Mucosa of rectum (tissue), 2 donors: ENCODE results near the gene REELD1.

Experiments
- H3K27ac ChIP-seq, 2 donors: one replicate each; pipeline ENCODE4 v1.7.0; 2013; ENCODE audit warnings: inconsistent platforms in 2 of 2, low read depth in 2 of 2, low read length in 2 of 2
- H3K27me3 ChIP-seq, 2 donors: one replicate each; pipeline ENCODE4 v1.7.0; 2013; ENCODE audit warnings: low read length in 2 of 2; ENCODE audit not compliant: control insufficient read depth in 2 of 2, insufficient read depth in 2 of 2
- H3K36me3 ChIP-seq, 2 donors: one replicate each; pipeline ENCODE4 v1.7.0; 2013; ENCODE audit warnings: low read length in 2 of 2; ENCODE audit not compliant: control insufficient read depth in 2 of 2, insufficient read depth in 2 of 2
- H3K4me1 ChIP-seq, 2 donors: one replicate each; pipeline ENCODE4 v1.7.0; 2013; ENCODE audit warnings: low read length in 2 of 2, mild to moderate bottlenecking in 1 of 2; ENCODE audit not compliant: control insufficient read depth in 2 of 2, insufficient read depth in 2 of 2
- H3K4me3 ChIP-seq, 2 donors: one replicate each; pipeline ENCODE4 v1.7.0; 2013; ENCODE audit warnings: low read length in 2 of 2
- H3K9ac ChIP-seq, 2 donors: one replicate each; pipeline ENCODE4 v1.7.0; 2013; ENCODE audit warnings: low read length in 2 of 2, low read depth in 1 of 2, mild to moderate bottlenecking in 1 of 2
- H3K9me3 ChIP-seq, 2 donors: one replicate each; pipeline ENCODE4 v1.7.0; 2013; ENCODE audit warnings: low read length in 2 of 2; ENCODE audit not compliant: control insufficient read depth in 2 of 2
- donor health status: healthy.
- donor health status: Normal muscosa, but diverticular disease.

Gene REELD1

GRCh38 chr4:146186041-146186440 is 28.3 kb upstream of the REELD1 start:
- Histone ChIP-seq H3K36me3 (peaks cover 34 to 42% of the 10 kb centered on the region in 2 donors), H3K9me3 (no peaks in the 10 kb centered on the region)

GRCh38 chr4:146186596-146186995 is 27.7 kb upstream of the REELD1 start:
- H3K9ac ChIP-seq = no peak overlapping the region
- no peaks in the 10 kb centered on the region for H3K4me1 ChIP-seq
- no peak overlapping the region for H3K27ac ChIP-seq
- no peaks in the 10 kb centered on the region for H3K9me3 ChIP-seq
- H3K36me3 ChIP-seq = peaks cover 34 to 42% of the 10 kb centered on the region in 2 donors
- no peak overlapping the region for H3K4me3 ChIP-seq
- no peaks in the 10 kb centered on the region for H3K27me3 ChIP-seq

More at GRCh38 chr4:146186041-146186440, 28.3 kb upstream of the REELD1 start:
- Histone ChIP-seq H3K9ac (no peak overlapping the region), H3K27me3 (no peaks in the 10 kb centered on the region), H3K4me3 (no peak overlapping the region), H3K27ac (no peak overlapping the region), H3K4me1 (no peaks in the 10 kb centered on the region)

- Histone ChIP-seq H3K9me3 (no peaks in the 10 kb centered on the region), H3K36me3 (peaks cover 29 to 39% of the 10 kb centered on the region in 2 donors), H3K27ac (no peak overlapping the region), H3K9ac (no peak overlapping the region), H3K4me1 (no peaks in the 10 kb centered on the region), H3K4me3 (no peak overlapping the region), H3K27me3 (no peaks in the 10 kb centered on the region)
Measured at GRCh38 chr4:146190456-146190855, 23.9 kb upstream of the REELD1 start.

GRCh38 chr4:146191766-146192458 is 22.4 kb upstream of the REELD1 start:
- Histone ChIP-seq H3K9ac (no peak overlapping the region), H3K27me3 (no peaks in the 10 kb centered on the region), H3K4me1 (no peaks in the 10 kb centered on the region), H3K36me3 (peaks cover 25 to 38% of the 10 kb centered on the region in 2 donors), H3K4me3 (no peak overlapping the region), H3K27ac (no peak overlapping the region), H3K9me3 (no peaks in the 10 kb centered on the region)

GRCh38 chr4:146193628-146194027 is 20.7 kb upstream of the REELD1 start:
- Histone ChIP-seq H3K4me3 (no peak overlapping the region), H3K27ac (no peak overlapping the region), H3K27me3 (no peaks in the 10 kb centered on the region), H3K36me3 (peaks cover 12 to 28% of the 10 kb centered on the region in 2 donors), H3K9me3 (no peaks in the 10 kb centered on the region), H3K9ac (no peak overlapping the region), H3K4me1 (no peaks in the 10 kb centered on the region)

- Histone ChIP-seq H3K9ac (no peak overlapping the region), H3K27ac (no peak overlapping the region), H3K4me3 (no peak overlapping the region), H3K9me3 (no peaks in the 10 kb centered on the region), H3K27me3 (no peaks in the 10 kb centered on the region), H3K4me1 (no peaks in the 10 kb centered on the region), H3K36me3 (peaks cover 12 to 22% of the 10 kb centered on the region in 2 donors)
Measured at GRCh38 chr4:146194212-146194611, 20.1 kb upstream of the REELD1 start.

GRCh38 chr4:146202665-146203064 is 11.7 kb upstream of the REELD1 start:
- no peaks in the 10 kb centered on the region for H3K9me3 ChIP-seq
- H3K4me1 ChIP-seq = no peaks in the 10 kb centered on the region
- no peak overlapping the region for H3K4me3 ChIP-seq
- no peaks in the 10 kb centered on the region for H3K36me3 ChIP-seq
- H3K27ac ChIP-seq = no peak overlapping the region
- H3K27me3 ChIP-seq = no peaks in the 10 kb centered on the region
- no peak overlapping the region for H3K9ac ChIP-seq

GRCh38 chr4:146207410-146207809 is 6.9 kb upstream of the REELD1 start:
- Histone ChIP-seq H3K27me3 (no peaks in the 10 kb centered on the region), H3K9me3 (no peaks in the 10 kb centered on the region), H3K4me1 (no peaks in the 10 kb centered on the region), H3K27ac (no peak overlapping the region), H3K36me3 (no peaks in the 10 kb centered on the region), H3K4me3 (no peak overlapping the region), H3K9ac (no peak overlapping the region)

- no peaks in the 10 kb centered on the region for H3K4me1 ChIP-seq
- H3K9ac ChIP-seq = no peak overlapping the region
- no peaks in the 10 kb centered on the region for H3K36me3 ChIP-seq
- H3K27ac ChIP-seq = no peak overlapping the region
- H3K27me3 ChIP-seq = no peaks in the 10 kb centered on the region
- H3K9me3 ChIP-seq = no peaks in the 10 kb centered on the region
- H3K4me3 ChIP-seq = no peak overlapping the region
Measured at GRCh38 chr4:146210890-146211289, 3.4 kb upstream of the REELD1 start.

GRCh38 chr4:146211440-146211839 is 2.9 kb upstream of the REELD1 start:
- no peaks in the 10 kb centered on the region for H3K9me3 ChIP-seq
- H3K4me3 ChIP-seq = no peak overlapping the region
- no peaks in the 10 kb centered on the region for H3K27me3 ChIP-seq
- no peak overlapping the region for H3K27ac ChIP-seq
- H3K4me1 ChIP-seq = no peaks in the 10 kb centered on the region
- no peak overlapping the region for H3K9ac ChIP-seq
- no peaks in the 10 kb centered on the region for H3K36me3 ChIP-seq
